ENCODE data around the gene BMP10. TPM values are rescaled to one million over a fixed set of nuclear protein-coding genes. Genes with fewer than 3 reads are reported as not detected.

Gene BMP10
- total RNA-seq, 6 donors from 2014 or later = not detected

DNA sequence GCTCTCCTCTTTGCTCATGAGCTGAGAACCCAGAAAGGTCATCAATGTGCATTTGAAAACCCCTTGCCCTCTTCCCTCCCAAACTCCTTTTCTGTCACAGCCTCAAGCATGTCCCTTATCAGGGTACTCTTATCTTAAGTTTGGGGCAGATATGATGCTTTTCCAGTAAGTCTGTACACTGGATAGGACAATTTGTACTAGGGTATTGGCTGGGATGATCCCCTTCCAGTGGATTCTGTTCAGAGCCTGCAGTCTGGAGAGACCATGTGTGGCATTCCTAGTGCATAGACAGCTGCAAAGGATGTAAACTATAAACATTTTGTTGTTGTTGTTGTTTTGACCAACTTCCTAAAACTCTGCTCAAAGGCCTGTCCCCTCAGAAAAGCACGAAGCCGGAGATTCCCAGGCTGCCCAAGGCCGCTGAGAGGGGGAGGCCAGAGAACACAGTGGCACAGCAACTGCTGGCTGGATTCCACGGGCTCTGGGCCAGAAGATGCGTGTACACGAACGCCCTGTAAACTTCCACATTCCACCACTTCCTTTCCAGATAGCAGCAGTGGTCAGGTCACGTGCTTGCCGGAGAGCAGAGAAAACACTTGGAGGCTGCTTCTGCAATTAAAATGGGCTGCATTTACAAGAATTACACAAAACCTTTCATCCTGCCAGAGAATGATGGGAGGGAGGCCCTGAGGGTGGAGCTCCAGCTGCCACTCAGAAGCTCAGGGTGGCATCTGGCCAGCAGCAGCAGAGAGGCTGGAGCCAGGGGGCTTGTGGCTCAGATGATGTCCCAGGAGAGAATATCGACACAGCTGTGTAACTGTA is 42.1 kb downstream of the BMP10 start:
- Histone ChIP-seq H3K27ac (peak overlapping the region; percentile 69 to 87 (median 83)), H3K36me3 (peaks cover 0 to 26% (median 5%) of the 10 kb centered on the region in 4 donors), H3K9me3 (no peaks in the 10 kb centered on the region), H3K27me3 (no peaks in the 10 kb centered on the region), H3K4me1 (peaks cover 47 to 55% (median 52%) of the 10 kb centered on the region in 4 donors), H3K4me3 (no peak overlapping the region)
- DNase-seq (peak; percentile 41 to 98), ATAC-seq (ENCODE audit: low FRiP score in 2 of 2) (peak; percentile 87 to 92)
- TF ChIP-seq, protein P1, sequence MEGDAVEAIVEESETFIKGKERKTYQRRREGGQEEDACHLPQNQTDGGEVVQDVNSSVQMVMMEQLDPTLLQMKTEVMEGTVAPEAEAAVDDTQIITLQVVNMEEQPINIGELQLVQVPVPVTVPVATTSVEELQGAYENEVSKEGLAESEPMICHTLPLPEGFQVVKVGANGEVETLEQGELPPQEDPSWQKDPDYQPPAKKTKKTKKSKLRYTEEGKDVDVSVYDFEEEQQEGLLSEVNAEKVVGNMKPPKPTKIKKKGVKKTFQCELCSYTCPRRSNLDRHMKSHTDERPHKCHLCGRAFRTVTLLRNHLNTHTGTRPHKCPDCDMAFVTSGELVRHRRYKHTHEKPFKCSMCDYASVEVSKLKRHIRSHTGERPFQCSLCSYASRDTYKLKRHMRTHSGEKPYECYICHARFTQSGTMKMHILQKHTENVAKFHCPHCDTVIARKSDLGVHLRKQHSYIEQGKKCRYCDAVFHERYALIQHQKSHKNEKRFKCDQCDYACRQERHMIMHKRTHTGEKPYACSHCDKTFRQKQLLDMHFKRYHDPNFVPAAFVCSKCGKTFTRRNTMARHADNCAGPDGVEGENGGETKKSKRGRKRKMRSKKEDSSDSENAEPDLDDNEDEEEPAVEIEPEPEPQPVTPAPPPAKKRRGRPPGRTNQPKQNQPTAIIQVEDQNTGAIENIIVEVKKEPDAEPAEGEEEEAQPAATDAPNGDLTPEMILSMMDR (IDR thresholded peaks at IDR 0.05) = peak in 4 of 6 experiments; percentile 27 to 61 (median 44)
- peak in 2 of 4 donors; percentile 94 for TF ChIP-seq EP300 (IDR thresholded peaks at IDR 0.05)
- TF ChIP-seq POLR2A (IDR thresholded peaks at IDR 0.05) = peak in 1 of 4 donors; percentile 25
- TF ChIP-seq POLR2AphosphoS5 (IDR thresholded peaks at IDR 0.05) = peak; percentile 97 to 98
- 1 to 2% methylated on average over 6 to 10 of the region's 10 CpGs for WGBS, 2 donors

DNA sequence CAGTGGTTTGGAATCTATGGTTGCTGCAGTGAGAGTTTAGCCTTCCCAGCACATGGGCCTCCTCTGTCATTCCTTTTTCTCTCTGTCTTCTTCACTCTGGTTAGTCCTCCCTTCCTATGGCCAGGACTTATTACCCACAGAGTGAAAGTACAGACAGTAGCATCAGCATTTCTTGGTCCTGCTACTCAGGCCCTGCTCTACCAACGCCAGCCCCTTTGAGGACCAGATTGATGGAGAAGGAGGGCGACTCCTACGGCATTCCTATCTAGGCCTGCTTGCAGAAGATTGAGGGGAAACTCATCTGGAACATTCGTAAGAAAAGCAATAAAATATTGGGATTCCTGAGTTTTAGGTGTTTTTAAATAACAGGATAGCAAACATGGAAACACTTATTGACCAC is 43.5 kb downstream of the BMP10 start:
- WGBS, 2 donors = 98 to 99% methylated on average over 4 of the region's 4 CpGs
- no peaks in the 10 kb centered on the region for H3K27me3 ChIP-seq
- ATAC-seq (ENCODE audit: low FRiP score in 2 of 2) (no peak), DNase-seq (no peak)
- no peak for TF ChIP-seq POLR2AphosphoS5 (IDR thresholded peaks at IDR 0.05)
- TF ChIP-seq, protein P1 (IDR thresholded peaks at IDR 0.05) = no peak
- TF ChIP-seq POLR2A (IDR thresholded peaks at IDR 0.05) = no peak
- no peak for TF ChIP-seq EP300 (IDR thresholded peaks at IDR 0.05)
- H3K36me3 ChIP-seq = peaks cover 0 to 40% (median 12%) of the 10 kb centered on the region in 4 donors
- peaks cover 46 to 49% (median 48%) of the 10 kb centered on the region in 4 donors for H3K4me1 ChIP-seq
- H3K27ac ChIP-seq = peak overlapping the region in 3 of 4 donors; percentile 69 to 87 (median 86)
- no peak overlapping the region for H3K4me3 ChIP-seq
- no peaks in the 10 kb centered on the region for H3K9me3 ChIP-seq

DNA sequence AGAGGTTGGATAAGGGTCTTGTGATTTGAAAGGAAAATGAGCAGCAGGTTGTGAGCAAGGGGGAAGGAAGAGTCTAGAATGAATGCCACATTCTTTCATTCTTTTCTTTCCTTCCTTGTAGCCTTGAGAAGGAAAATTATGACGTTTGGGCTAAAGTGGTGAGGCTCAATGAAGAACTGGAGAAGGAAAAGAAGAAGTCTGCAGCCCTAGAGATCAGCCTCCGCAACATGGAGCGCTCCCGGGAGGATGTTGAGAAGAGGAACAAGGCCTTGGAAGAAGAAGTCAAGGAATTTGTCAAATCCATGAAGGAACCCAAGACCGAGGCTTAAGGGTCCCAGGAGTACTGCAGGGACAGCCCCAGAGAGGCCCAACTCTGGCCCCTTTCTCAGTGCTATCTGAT is 45.3 kb downstream of the BMP10 start:
- peaks cover 29 to 33% (median 31%) of the 10 kb centered on the region in 4 donors for H3K4me1 ChIP-seq
- 73 to 77% methylated on average over 5 of the region's 5 CpGs for WGBS, 2 donors
- H3K27ac ChIP-seq = no peak overlapping the region
- H3K36me3 ChIP-seq = peaks cover 4 to 56% (median 20%) of the 10 kb centered on the region in 4 donors
- H3K27me3 ChIP-seq = no peaks in the 10 kb centered on the region
- H3K4me3 ChIP-seq = no peak overlapping the region
- no peaks in the 10 kb centered on the region for H3K9me3 ChIP-seq
- no peak for TF ChIP-seq EP300 (IDR thresholded peaks at IDR 0.05)
- TF ChIP-seq POLR2A (IDR thresholded peaks at IDR 0.05) = no peak
- TF ChIP-seq, protein P1 (IDR thresholded peaks at IDR 0.05) = no peak
- DNase-seq (no peak), ATAC-seq (ENCODE audit: low FRiP score in 2 of 2) (no peak)

DNA sequence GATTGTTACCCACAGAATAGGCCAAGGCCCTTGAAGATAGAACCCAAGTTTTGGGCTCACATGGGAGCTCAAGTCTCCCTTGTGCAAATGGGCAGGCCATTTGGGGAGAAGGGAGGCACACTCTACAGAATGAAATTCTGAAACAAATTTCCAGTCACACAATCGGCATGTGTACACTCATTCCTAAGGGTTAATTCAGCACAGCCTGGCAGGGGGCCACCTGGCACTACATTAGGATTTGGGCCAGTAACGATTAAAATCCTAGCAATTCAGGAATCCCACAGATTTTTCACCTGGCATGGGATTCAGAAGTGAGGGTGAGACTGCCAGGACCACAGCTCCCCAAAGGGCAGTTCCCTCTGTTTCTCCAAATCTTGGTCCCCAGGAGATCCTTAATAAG is 46.4 kb downstream of the BMP10 start:
- 53 to 67% methylated on average over 2 of the region's 2 CpGs for WGBS, 2 donors
- Histone ChIP-seq H3K36me3 (peaks cover 4 to 65% (median 20%) of the 10 kb centered on the region in 4 donors), H3K27me3 (no peaks in the 10 kb centered on the region), H3K9me3 (no peaks in the 10 kb centered on the region), H3K4me3 (no peak overlapping the region), H3K4me1 (peaks cover 20 to 22% (median 21%) of the 10 kb centered on the region in 4 donors), H3K27ac (no peak overlapping the region)
- TF ChIP-seq, protein P1 (IDR thresholded peaks at IDR 0.05) = no peak
- no peak for TF ChIP-seq EP300 (IDR thresholded peaks at IDR 0.05)
- no peak for TF ChIP-seq POLR2A (IDR thresholded peaks at IDR 0.05)
- no peak for TF ChIP-seq POLR2AphosphoS5 (IDR thresholded peaks at IDR 0.05)
- DNase-seq (no peak), ATAC-seq (ENCODE audit: low FRiP score in 2 of 2) (no peak)
